K562 (cell line): Measurements from ENCODE around the gene MAN1B1. TPM values are rescaled to one million over a fixed set of nuclear protein-coding genes. Genes with fewer than 3 reads are reported as not detected.
A peak's percentile ranks its signal among the peaks of the same experiment; 100 is the strongest.

ENCODE experiments used
- ATAC-seq: fragments of 200-7000 bp; cut with Tn5 transposase; 3 replicates; pipeline ENCODE4 v1.9.1; 2020; ENCODE audit warnings: moderate library complexity
- BruUV-seq: library from RNA; stranded (reverse); fragments of 400-500 nt; replicated peaks from 2 replicates; lab custom pipeline; 2021; lab: Mats Ljungman, UMichigan
- CTCF ChIA-PET: fragments of 300-600 bp; formaldehyde crosslinking; extraction: SDS; loops from one replicate; lab custom pipeline; 2021; ENCODE audit warnings: low intra/inter-chr PET ratio; lab: Yijun Ruan, JAX
- POLR2A ChIA-PET: fragments of 300-600, 350-650 bp; sonication (Branson Sonifier 250); formaldehyde crosslinking; extraction: SDS; loops from one replicate; lab custom pipeline; 2021; ENCODE audit warnings: antibody characterized with exemption, inconsistent platforms; lab: Yijun Ruan, JAX
- DNase-seq, 4 experiments: peaks; one replicate each; pipeline versions ENCODE4 v3.0.0 to v3.0.0-alpha.2; 2011 to 2018; ENCODE audit warnings: low spot score in 3 of 4, mixed read lengths in 3 of 4; ENCODE audit errors: extremely low read depth in 1 of 4
- FAIRE-seq: peaks from 2 replicates; lab custom pipeline; 2011; peaks lifted over from hg19 to GRCh38; lab: Jason Lieb, UNC
- H2AFZ ChIP-seq: 2 replicates; pipeline ENCODE4 v1.6.0; 2011; ENCODE audit warnings: low read depth, low read length, control low read depth, inconsistent platforms
- H3K27ac ChIP-seq: fragments of 200-600 bp; 3 replicates; pipeline ENCODE4 v1.8.0; 2011; ENCODE audit warnings: low read depth, mild to moderate bottlenecking, control low read depth, inconsistent platforms, low read length, moderate library complexity, mixed read lengths; ENCODE audit errors: extremely low read depth
- H3K27me3 ChIP-seq, 2 experiments: fragments of 300-600 bp in 1 of 2; 2 replicates in 1 of 2; 3 replicates in 1 of 2; pipeline versions ENCODE4 v1.6.0 to v1.8.0; 2011; ENCODE audit warnings: inconsistent platforms in 2 of 2, low read length in 2 of 2, mild to moderate bottlenecking in 1 of 2, mixed read lengths in 1 of 2, moderate library complexity in 1 of 2; ENCODE audit not compliant: control insufficient read depth in 2 of 2, insufficient read depth in 2 of 2
- H3K36me3 ChIP-seq: fragments of 300-600 bp; 3 replicates; pipeline ENCODE4 v1.8.0; 2011; ENCODE audit warnings: mild to moderate bottlenecking, low read length, inconsistent platforms; ENCODE audit not compliant: control insufficient read depth, insufficient read depth
- H3K4me1 ChIP-seq, 2 experiments: fragments of 200-600 bp in 1 of 2; replicated peaks in 1 of 2; 2 replicates in 1 of 2; 3 replicates in 1 of 2; pipeline versions ENCODE4 v1.5.1 to v1.8.0; 2011; ENCODE audit warnings: inconsistent platforms in 2 of 2, low read length in 2 of 2, mild to moderate bottlenecking in 1 of 2, mixed read lengths in 1 of 2, moderate library complexity in 1 of 2; ENCODE audit not compliant: control insufficient read depth in 2 of 2, insufficient read depth in 2 of 2
- H3K4me2 ChIP-seq: 2 replicates; pipeline ENCODE4 v1.6.1; 2011; ENCODE audit warnings: low read length, control low read depth, inconsistent platforms, mixed read lengths; ENCODE audit not compliant: insufficient read depth
- H3K4me3 ChIP-seq: fragments of 200-600 bp; sonication (generic), shearing (Covaris generic); 2 replicates; pipeline ENCODE4 v1.5.1; 2016; ENCODE audit warnings: control low read depth, inconsistent platforms
- H3K79me2 ChIP-seq: fragments of 200-600 bp; 3 replicates; pipeline ENCODE4 v1.8.0; 2011; ENCODE audit warnings: low read length, inconsistent platforms; ENCODE audit not compliant: control insufficient read depth, insufficient read depth
- H3K9ac ChIP-seq, 2 experiments: 2 replicates each; pipeline versions ENCODE4 v1.6.0 to v1.6.1; 2011; ENCODE audit warnings: low read depth in 2 of 2, low read length in 2 of 2, control low read depth in 1 of 2, inconsistent platforms in 1 of 2, mild to moderate bottlenecking in 1 of 2, mixed read lengths in 1 of 2; ENCODE audit not compliant: insufficient read depth in 1 of 2
- H3K9me1 ChIP-seq: one replicate; pipeline ENCODE4 v1.6.0; 2011; ENCODE audit warnings: inconsistent platforms, mild to moderate bottlenecking, low read length, moderate library complexity; ENCODE audit not compliant: control insufficient read depth, insufficient read depth
- H3K9me3 ChIP-seq: replicated peaks from 2 replicates; pipeline ENCODE4 v1.5.1; 2011; ENCODE audit warnings: low read depth, low read length, inconsistent platforms; ENCODE audit not compliant: control insufficient read depth, insufficient read depth
- H4K20me1 ChIP-seq: replicated peaks from 2 replicates; pipeline ENCODE4 v1.6.1; 2011; ENCODE audit warnings: low read length, inconsistent platforms, mixed read lengths; ENCODE audit not compliant: control insufficient read depth, insufficient read depth
- EP400 ChIP-seq: fragments of 450-650 bp; IDR thresholded peaks from 2 replicates; pipeline ENCODE4 v1.6.1; 2017; ENCODE audit warnings: antibody characterized with exemption, mild to moderate bottlenecking, moderate library complexity
- HBP1 ChIP-seq: fragments of 450-650 bp; formaldehyde crosslinking; IDR thresholded peaks from 2 replicates; pipeline ENCODE4 v1.4.0; 2022; ENCODE audit warnings: missing genetic modification characterization
- KAT2B ChIP-seq: IDR thresholded peaks from one replicate; pipeline ENCODE4 v1.6.1; 2012; ENCODE audit warnings: low read depth, mild to moderate bottlenecking, control low read depth, inconsistent platforms, low read length, moderate library complexity
- KDM1A ChIP-seq, 2 experiments: fragments of 450-650 bp; IDR thresholded peaks; 2 replicates each; pipeline ENCODE4 v1.6.1; 2016; ENCODE audit warnings: mild to moderate bottlenecking in 2 of 2
- KLF6 ChIP-seq: fragments of 250-450 bp; sonication (Bioruptor Pico); IDR thresholded peaks from 2 replicates; pipeline ENCODE4 v1.4.0; 2020; ENCODE audit warnings: mild to moderate bottlenecking, moderate library complexity, borderline replicate concordance
- MCM7 ChIP-seq, 2 experiments: fragments of 450-650 bp; IDR thresholded peaks; 2 replicates each; pipeline ENCODE4 v1.6.1; 2016 to 2018
- RB1 ChIP-seq: fragments of 450-650 bp; IDR thresholded peaks from 2 replicates; pipeline ENCODE4 v1.6.1; 2017; ENCODE audit warnings: low read depth, mild to moderate bottlenecking
- SMC3 ChIP-seq: conservative IDR thresholded peaks from 2 replicates; pipeline ENCODE4 v1.6.1; 2011; ENCODE audit warnings: low read depth, low read length, improper control_type of control experiment; ENCODE audit not compliant: insufficient read depth
- ZNF232 ChIP-seq: sonication (generic); formaldehyde crosslinking; IDR thresholded peaks from 2 replicates; pipeline ENCODE4 v1.8.0; 2022; ENCODE audit warnings: mild to moderate bottlenecking, missing genetic modification reagents
- ZNF436 ChIP-seq: fragments of 250-450, 450-650 bp; sonication (Bioruptor Pico); formaldehyde crosslinking; IDR thresholded peaks from 2 replicates; pipeline ENCODE4 v1.7.0; 2020; ENCODE audit warnings: mild to moderate bottlenecking
- WGBS: fragments of 100-300 bp; shearing (Covaris generic); methylation state at CpG from one replicate; pipeline ENCODE4 v1.1.6; 2016; ENCODE audit warnings: low coverage, mixed read lengths; ENCODE audit not compliant: insufficient coverage; ENCODE audit errors: missing lambda C conversion rate; 5-methylcytosine and 5-hydroxymethylcytosine counted together
- in situ Hi-C: fragments of 300-500 bp; cut with MboI; formaldehyde crosslinking; loops from 4 replicates; pipeline ENCODE4 v1.15.0; 2018; ENCODE audit warnings: inconsistent platforms, mixed read lengths
- intact Hi-C: fragments of 100-400 bp; cut with micrococcal nuclease; formaldehyde crosslinking; loops from 2 replicates; pipeline ENCODE4 v1.14.2; 2022
- polyA plus RNA-seq, 8 experiments: library from polyadenylated mRNA; depleted of rRNA in 4 of 8; stranded (reverse) in 5 of 8; unstranded in 3 of 8; fragments of >200 nt; fragmentation: Nextera tagmentation in 2 of 8; fragmentation: Illumina TruSeq in 1 of 8; extraction: Ambion mirVana in 2 of 8; extraction: Trizol in 1 of 8; gene quantifications; 2 replicates each; pipeline versions ENCODE4 v1.2.1 to v1.2.3, GENCODE V29; 2011 to 2014; ENCODE audit warnings: inconsistent platforms in 1 of 8, missing spikeins in 1 of 8
- total RNA-seq, 7 experiments: library from RNA; depleted of rRNA in 6 of 7; stranded (reverse); fragments of >200 nt in 6 of 7; fragmentation: Illumina TruSeq in 2 of 7; extraction: Trizol in 2 of 7; gene quantifications; 2 replicates each; pipeline versions ENCODE4 v1.2.1 to v1.2.3, GENCODE V29; 2011 to 2021; ENCODE audit warnings: low replicate concordance in 1 of 7

Gene MAN1B1
- total and polyA plus RNA-seq, 9 of the 15 experiments (the other 6 are each of a cell fraction or from before 2014, with no cell fraction given): 0.55 to 36.6 (median 27.3) TPM

GRCh38 chr9:137051145-137051724 lies 35.5 kb upstream of the MAN1B1 start (continued):
- TF ChIP-seq MCM7 (IDR thresholded peaks at IDR 0.05) (no peak), EP400 (no peak), KAT2B (no peak), RB1 (no peak), SMC3 (no peak), ZNF232 (no peak), HBP1 (CRISPR knock-in tag) (no peak), ZNF436 (CRISPR knock-in tag) (no peak)

- Histone ChIP-seq H2AFZ (no peak overlapping the region), H4K20me1 (peaks cover 17% of the 10 kb centered on the region), H3K9me1 (peaks cover 2% of the 10 kb centered on the region), H3K4me2 (no peak overlapping the region), H3K36me3 (no peaks in the 10 kb centered on the region), H3K4me3 (no peak overlapping the region), H3K4me1 (peaks cover 2 to 69% of the 10 kb centered on the region in 2 experiments; a peak in 3 of 5 replicates), H3K9ac (no peak overlapping the region), H3K27me3 (0 out of 5 replicates have a peak, but pooled peaks cover 0 to 6% of the 10 kb centered on the region in 2 experiments), H3K9me3 (no peaks in the 10 kb centered on the region), H3K27ac (no peak overlapping the region), H3K79me2 (no peaks in the 10 kb centered on the region)
- FAIRE-seq: no peak
- no TSS peak for BruUV-seq
- no peak for DNase-seq
- no peak for TF ChIP-seq KLF6 (CRISPR knock-in tag)
- peak in 1 of 2 experiments; percentile 24; a peak in 1 of 4 replicates for TF ChIP-seq KDM1A (IDR thresholded peaks at IDR 0.05)
- 18% methylated on average over 4 of the region's 8 CpGs for WGBS
- in situ Hi-C loops: no loop called here
- no peak for ATAC-seq
- intact Hi-C loops: loop anchor here (5.0 kb wide), 1 partner anchor 65 kb away; no protein-coding TSS in a partner anchor
- ChIA-PET POLR2A (interaction anchor here (0.6 kb wide), 1 partner anchor 32 kb away, joined by 4 read pairs; no protein-coding TSS in a partner anchor), CTCF (no interaction called here)
Observed at GRCh38 chr9:137052293-137052692, 34.5 kb upstream of the MAN1B1 start.
